Ovary (tissue), 9 donors: ENCODE results near the gene PSKH1. TPM values are rescaled to one million over a fixed set of nuclear protein-coding genes. Genes with fewer than 3 reads are reported as not detected.

Source experiments
- DNase-seq, 5 donors: peaks; one replicate each; pipeline ENCODE4 v3.0.0-alpha.2; 2019 to 2020
- H3K27ac ChIP-seq, 2 donors: fragments of 200-600 bp; one replicate each; pipeline versions ENCODE4 v1.5.1 to v1.8.0; 2019 to 2022
- H3K27me3 ChIP-seq: fragments of 200-600 bp; one replicate; pipeline ENCODE4 v1.8.0; 2022
- H3K36me3 ChIP-seq: fragments of 200-600 bp; sonication (generic); one replicate; pipeline ENCODE4 v1.5.1; 2019
- H3K4me1 ChIP-seq: one replicate; pipeline ENCODE4 v1.8.1; 2013; ENCODE audit warnings: mild to moderate bottlenecking, moderate library complexity; ENCODE audit not compliant: insufficient read depth
- H3K4me3 ChIP-seq: fragments of 200-600 bp; sonication (generic); one replicate; pipeline ENCODE4 v1.5.1; 2017
- H3K9me3 ChIP-seq, 2 donors: fragments of 200-600 bp in 1 of 2; sonication (generic) in 1 of 2; one replicate each; pipeline versions ENCODE4 v1.5.1 to v1.8.1; 2013 to 2019; ENCODE audit warnings: mild to moderate bottlenecking in 1 of 2, moderate library complexity in 1 of 2
- EP300 ChIP-seq: sonication (generic); formaldehyde crosslinking; IDR thresholded peaks from one replicate; pipeline ENCODE4 v1.6.1; 2017; ENCODE audit warnings: antibody characterized with exemption
- POLR2A ChIP-seq: fragments of 450-650 bp; IDR thresholded peaks from one replicate; pipeline ENCODE4 v1.6.1; 2017; ENCODE audit warnings: antibody characterized with exemption, mild to moderate bottlenecking, moderate library complexity
- WGBS, 3 donors: extraction: QIAGEN DNeasy Blood & Tissue Kit in 1 of 3; methylation state at CpG; one replicate each; pipeline versions ENCODE4 v1.1.5 to v1.1.7; 2013 to 2017; 5-methylcytosine and 5-hydroxymethylcytosine counted together
- intact Hi-C, 4 donors: fragments of 100-400 bp; cut with DNase I; formaldehyde crosslinking; loops; one replicate each; pipeline versions ENCODE4 v1.11.0 to v1.15.1; 2022 to 2023
- polyA plus RNA-seq, 2 donors: library from polyadenylated mRNA; stranded (reverse); fragments of 200-250 nt in 1 of 2; fragments of 350-450 nt in 1 of 2; fragmentation: Illumina TruSeq in 1 of 2; extraction: RNeasy Lipid Tissue Mini Kit (QIAGEN cat#74804) in 1 of 2; gene quantifications; one replicate each; pipeline ENCODE4 v1.2.3, GENCODE V29; 2013 to 2014
- total RNA-seq, 7 donors: library from RNA; depleted of rRNA in 2 of 7; stranded (reverse); fragments of >200 nt in 2 of 7; fragmentation: NEBNext Ultra II Directional in 3 of 7; extraction: Animal tissue kit (Norgen Biotek cat#: 25700) in 3 of 7; gene quantifications; one replicate each; pipeline versions ENCODE4 v1.1.0 to v1.2.4, GENCODE V29; 2016 to 2023
- TF ChIP-seq, protein P1 (sequence below), 3 donors: fragments of 450-650 bp in 2 of 3; fragments of 200-600 bp in 1 of 3; IDR thresholded peaks; one replicate each; pipeline versions ENCODE4 v1.5.1 to v1.8.0; 2016 to 2022; ENCODE audit warnings: antibody characterized with exemption in 3 of 3, mild to moderate bottlenecking in 1 of 3
- donor health status: DM: no; HTN: no; CAD: no; lungs with moderate emphysema.
- donor health status: DM: no; HTN: no; CAD: no.
- donor health status: Bipolar disorder and iron deficiency.
- donor health status: DM: yes; HTN: yes; CAD: no.
- donor health status: DM: no; HTN: no; CAD: no.
- donor health status: DM: yes; HTN: yes; CAD: no.

PSKH1 gene
- total and polyA plus RNA-seq, 9 donors = 9.6 to 38.9 (median 26.6) TPM

DNA sequence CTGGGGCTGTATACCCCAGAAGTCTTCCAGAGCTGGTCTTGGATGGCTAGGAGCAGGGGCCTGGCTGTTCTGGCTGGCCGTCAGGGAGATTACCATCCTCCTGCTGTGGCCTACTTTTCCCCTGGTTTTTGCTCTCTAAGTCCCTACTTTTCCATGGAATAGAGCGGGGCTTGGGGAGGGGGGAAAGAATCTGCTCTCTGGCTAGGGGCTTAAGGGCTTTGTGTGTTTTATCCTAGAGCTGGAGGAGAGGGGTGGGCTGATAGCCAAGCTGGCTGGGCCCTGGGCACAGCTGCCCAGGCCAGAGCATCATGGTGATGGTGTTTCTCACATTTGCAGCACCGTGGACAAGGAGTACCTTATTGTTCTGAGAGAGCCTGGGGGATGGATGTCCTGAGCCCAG, 4.7 kb upstream of the PSKH1 start:
- no peak for TF ChIP-seq POLR2A
- TF ChIP-seq, protein P1, sequence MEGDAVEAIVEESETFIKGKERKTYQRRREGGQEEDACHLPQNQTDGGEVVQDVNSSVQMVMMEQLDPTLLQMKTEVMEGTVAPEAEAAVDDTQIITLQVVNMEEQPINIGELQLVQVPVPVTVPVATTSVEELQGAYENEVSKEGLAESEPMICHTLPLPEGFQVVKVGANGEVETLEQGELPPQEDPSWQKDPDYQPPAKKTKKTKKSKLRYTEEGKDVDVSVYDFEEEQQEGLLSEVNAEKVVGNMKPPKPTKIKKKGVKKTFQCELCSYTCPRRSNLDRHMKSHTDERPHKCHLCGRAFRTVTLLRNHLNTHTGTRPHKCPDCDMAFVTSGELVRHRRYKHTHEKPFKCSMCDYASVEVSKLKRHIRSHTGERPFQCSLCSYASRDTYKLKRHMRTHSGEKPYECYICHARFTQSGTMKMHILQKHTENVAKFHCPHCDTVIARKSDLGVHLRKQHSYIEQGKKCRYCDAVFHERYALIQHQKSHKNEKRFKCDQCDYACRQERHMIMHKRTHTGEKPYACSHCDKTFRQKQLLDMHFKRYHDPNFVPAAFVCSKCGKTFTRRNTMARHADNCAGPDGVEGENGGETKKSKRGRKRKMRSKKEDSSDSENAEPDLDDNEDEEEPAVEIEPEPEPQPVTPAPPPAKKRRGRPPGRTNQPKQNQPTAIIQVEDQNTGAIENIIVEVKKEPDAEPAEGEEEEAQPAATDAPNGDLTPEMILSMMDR (IDR thresholded peaks at IDR 0.05) = no peak
- TF ChIP-seq EP300 = no peak
- no peak for DNase-seq
- H3K4me3 ChIP-seq = no peak overlapping the region
- intact Hi-C loops = no loop called here
- H3K27me3 ChIP-seq = no peaks in the 10 kb centered on the region
- H3K9me3 ChIP-seq = no peaks in the 10 kb centered on the region
- H3K27ac ChIP-seq = no peak overlapping the region
- 77 to 86% (median 84%) methylated on average over 3 of the region's 3 CpGs for WGBS, 3 donors
- H3K4me1 ChIP-seq = peaks cover 6% of the 10 kb centered on the region
- H3K36me3 ChIP-seq = no peaks in the 10 kb centered on the region

DNA sequence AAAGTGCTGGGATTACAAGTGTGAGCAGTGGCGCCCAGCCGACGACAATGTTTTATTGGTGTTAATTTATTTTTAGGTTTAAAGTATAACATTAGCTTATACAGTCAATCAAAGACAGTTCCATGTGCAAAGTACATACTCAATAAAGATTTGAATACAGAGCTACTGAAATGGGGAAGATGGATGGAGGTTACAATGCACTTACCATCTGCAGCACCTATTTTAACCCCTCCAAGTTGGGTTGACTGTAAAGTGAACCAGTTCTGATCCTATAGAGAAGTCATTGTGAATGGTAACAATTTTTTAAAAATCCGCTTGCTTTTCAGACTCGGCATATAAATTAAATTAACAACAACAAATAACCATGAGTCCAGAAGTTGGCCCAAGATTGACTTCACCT, 679 bp upstream of the PSKH1 start:
- Histone ChIP-seq H3K4me3 (peak overlapping the region; percentile 38), H3K4me1 (peaks cover 16% of the 10 kb centered on the region), H3K27ac (peak overlapping the region in 1 of 2 donors; percentile 11), H3K9me3 (no peaks in the 10 kb centered on the region), H3K27me3 (no peaks in the 10 kb centered on the region), H3K36me3 (no peaks in the 10 kb centered on the region)
- no peak for DNase-seq
- WGBS, 3 donors = 23 to 43% (median 33%) methylated on average over 5 of the region's 5 CpGs
- TF ChIP-seq, protein P1 (IDR thresholded peaks at IDR 0.05) = no peak
- TF ChIP-seq POLR2A (no peak), EP300 (no peak)
- intact Hi-C loops = no loop called here

DNA sequence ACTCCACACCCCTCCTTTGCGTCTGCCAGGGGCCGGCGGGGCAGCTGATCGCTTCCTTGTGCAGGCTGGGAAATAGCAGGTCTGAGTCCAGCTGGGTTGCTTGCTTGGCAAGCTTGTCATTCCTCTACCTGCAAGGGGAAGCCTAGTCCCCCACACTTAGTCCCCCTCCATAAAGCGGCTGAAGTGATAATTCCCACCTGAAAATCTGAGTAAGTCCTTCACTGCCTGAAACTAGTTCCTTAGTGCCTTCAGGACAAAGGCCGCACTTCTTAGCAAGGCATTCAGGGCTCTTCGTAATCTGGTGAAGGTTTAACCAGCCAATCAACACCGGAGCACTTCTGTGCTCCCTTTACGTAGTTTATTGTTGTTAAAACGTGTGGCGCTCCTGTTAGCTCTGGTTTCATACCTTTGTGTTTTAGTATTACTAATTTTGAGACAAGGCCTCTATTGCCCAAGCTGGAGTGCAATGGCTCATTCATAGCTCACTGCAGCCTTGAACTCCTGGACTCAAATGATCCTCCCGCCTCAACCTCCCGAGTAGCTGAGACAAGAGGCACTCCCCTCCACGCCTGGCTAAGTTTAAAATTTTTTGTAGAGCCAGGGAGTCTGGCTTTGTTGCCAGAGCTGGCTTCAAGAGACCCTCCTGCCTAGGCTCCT, 817 bp downstream of the PSKH1 start:
- intact Hi-C loops = no loop called here
- WGBS, 3 donors = 8 to 14% (median 10%) methylated on average over 14 of the region's 14 CpGs
- TF ChIP-seq POLR2A (no peak), EP300 (no peak)
- TF ChIP-seq, protein P1 (IDR thresholded peaks at IDR 0.05) = no peak
- Histone ChIP-seq H3K4me3 (peak overlapping the region; percentile 89), H3K27me3 (no peaks in the 10 kb centered on the region), H3K27ac (peak overlapping the region; percentile 90 to 94), H3K36me3 (no peaks in the 10 kb centered on the region), H3K4me1 (peaks cover 16% of the 10 kb centered on the region), H3K9me3 (no peaks in the 10 kb centered on the region)
- DNase-seq = no peak

DNA sequence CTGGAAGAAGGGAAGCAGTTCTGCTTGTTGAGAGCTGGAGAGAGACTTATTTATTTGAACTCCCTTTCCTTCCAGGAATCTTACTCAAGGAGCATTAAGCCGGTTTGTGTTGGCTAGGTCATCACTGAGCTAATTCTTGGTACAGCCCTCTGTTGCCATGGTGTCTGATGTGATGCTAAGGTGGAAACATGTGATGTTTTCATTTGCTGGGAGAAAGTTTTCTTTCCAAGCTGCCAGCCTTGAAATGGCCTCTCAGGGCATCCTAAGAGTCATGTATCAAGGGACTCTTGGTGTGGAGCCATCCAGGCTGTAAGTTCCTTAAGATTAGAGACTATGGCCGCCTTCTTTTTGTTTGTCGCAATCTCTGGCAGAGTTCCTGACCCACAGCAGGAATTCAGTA, 4.2 kb downstream of the PSKH1 start:
- Histone ChIP-seq H3K4me1 (peaks cover 16% of the 10 kb centered on the region), H3K27me3 (no peaks in the 10 kb centered on the region), H3K9me3 (no peaks in the 10 kb centered on the region), H3K36me3 (no peaks in the 10 kb centered on the region), H3K27ac (peak overlapping the region in 1 of 2 donors; percentile 66), H3K4me3 (no peak overlapping the region)
- WGBS, 3 donors = 30 to 43% (median 35%) methylated on average over 3 of the region's 3 CpGs
- intact Hi-C loops = no loop called here
- peak in 1 of 5 donors; percentile 53 for DNase-seq
- TF ChIP-seq POLR2A (no peak), EP300 (no peak)
- TF ChIP-seq, protein P1 (IDR thresholded peaks at IDR 0.05) = no peak
